GM12865 (cell line): ENCODE measurements around the gene FLNC.

Experiments used
- DNase-seq: peaks from one replicate; pipeline ENCODE4 v3.0.0; 2010; ENCODE audit warnings: low read depth
- H3K4me3 ChIP-seq: 2 replicates; pipeline ENCODE4 v1.5.1; 2011; ENCODE audit warnings: mild to moderate bottlenecking, low read depth, low read length, control low read depth
- CTCF ChIP-seq: IDR thresholded peaks from 2 replicates; pipeline ENCODE4 v1.5.1; 2011; ENCODE audit warnings: low read length, control low read depth, low read depth, inconsistent platforms; ENCODE audit not compliant: insufficient read depth; ENCODE audit errors: missing control alignments

Gene FLNC

GRCh38 chr7:128844777-128845311 lies 14.6 kb downstream of the FLNC start:
- DNase-seq: no peak
- no peak for TF ChIP-seq CTCF
- H3K4me3 ChIP-seq: no peak overlapping the region

DNA sequence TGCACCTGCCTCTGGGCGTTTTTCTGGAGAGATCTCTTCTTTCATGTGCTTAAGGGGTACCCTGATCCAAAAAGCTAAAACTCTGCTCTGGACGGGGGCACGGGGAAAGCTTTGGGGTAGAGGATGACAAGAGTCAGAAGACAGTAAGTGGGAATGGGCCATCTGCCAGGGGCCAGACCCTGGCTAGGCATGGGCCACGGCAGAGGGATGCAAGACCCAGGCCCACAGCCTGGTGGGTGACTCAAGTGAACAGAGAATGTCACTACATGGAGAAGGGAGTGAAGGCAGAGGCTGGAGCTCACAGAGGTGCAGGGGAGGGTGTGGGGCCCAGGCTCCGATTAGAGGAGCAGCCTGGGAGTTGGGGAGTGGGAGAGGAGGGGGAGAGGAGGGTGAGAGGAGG lies 15.3 kb downstream of the FLNC start:
- TF ChIP-seq CTCF: no peak
- H3K4me3 ChIP-seq: no peak overlapping the region
- no peak for DNase-seq

DNA sequence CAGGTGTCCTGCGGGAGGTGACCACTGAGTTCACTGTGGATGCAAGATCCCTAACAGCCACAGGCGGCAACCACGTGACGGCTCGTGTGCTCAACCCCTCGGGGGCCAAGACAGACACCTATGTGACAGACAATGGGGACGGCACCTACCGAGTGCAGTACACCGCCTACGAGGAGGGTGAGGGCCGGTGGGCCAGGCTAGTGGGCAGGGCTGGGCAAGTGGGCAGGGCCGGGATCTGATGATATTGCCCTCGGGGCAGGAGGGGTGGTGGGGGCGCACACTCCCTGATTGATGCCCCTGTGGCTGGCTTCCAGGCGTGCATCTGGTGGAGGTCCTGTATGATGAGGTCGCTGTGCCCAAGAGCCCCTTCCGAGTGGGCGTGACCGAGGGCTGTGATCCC lies 15.8 kb downstream of the FLNC start:
- TF ChIP-seq CTCF: no peak
- DNase-seq: no peak
- H3K4me3 ChIP-seq: no peak overlapping the region

DNA sequence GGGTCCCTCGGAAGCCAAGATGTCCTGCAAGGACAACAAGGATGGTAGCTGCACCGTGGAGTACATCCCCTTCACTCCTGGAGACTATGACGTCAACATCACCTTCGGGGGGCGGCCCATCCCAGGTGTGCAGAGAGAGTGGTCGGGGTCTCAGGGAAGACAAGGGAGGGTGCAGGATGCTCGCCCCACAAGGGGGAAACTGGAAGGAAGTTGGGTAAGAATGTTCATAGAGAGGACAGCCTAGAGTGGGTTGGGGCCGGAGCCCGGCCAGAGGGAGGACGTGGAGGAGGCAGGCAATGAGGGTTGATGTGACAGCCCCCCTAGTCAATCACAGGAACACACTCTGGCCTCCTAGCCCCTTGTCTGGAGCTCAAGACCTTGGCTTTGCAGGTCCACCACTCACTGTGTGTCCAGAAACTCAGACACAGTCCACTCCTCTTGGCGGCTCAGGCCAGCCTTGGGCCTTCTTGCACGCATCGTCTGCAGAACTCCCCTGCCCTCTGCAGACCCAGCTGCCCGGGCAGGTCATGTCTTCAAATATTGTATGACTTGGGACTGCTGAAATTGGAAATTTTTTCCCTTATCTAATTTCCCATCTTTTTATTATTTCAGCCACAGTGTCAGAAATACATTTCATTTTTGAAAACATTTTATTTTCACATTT lies 16.7 kb downstream of the FLNC start:
- no peak for TF ChIP-seq CTCF
- no peak for DNase-seq
- H3K4me3 ChIP-seq: no peak overlapping the region

GRCh38 chr7:128847721-128848211 lies 17.6 kb downstream of the FLNC start:
- TF ChIP-seq CTCF: no peak
- DNase-seq: no peak
- no peak overlapping the region for H3K4me3 ChIP-seq

DNA sequence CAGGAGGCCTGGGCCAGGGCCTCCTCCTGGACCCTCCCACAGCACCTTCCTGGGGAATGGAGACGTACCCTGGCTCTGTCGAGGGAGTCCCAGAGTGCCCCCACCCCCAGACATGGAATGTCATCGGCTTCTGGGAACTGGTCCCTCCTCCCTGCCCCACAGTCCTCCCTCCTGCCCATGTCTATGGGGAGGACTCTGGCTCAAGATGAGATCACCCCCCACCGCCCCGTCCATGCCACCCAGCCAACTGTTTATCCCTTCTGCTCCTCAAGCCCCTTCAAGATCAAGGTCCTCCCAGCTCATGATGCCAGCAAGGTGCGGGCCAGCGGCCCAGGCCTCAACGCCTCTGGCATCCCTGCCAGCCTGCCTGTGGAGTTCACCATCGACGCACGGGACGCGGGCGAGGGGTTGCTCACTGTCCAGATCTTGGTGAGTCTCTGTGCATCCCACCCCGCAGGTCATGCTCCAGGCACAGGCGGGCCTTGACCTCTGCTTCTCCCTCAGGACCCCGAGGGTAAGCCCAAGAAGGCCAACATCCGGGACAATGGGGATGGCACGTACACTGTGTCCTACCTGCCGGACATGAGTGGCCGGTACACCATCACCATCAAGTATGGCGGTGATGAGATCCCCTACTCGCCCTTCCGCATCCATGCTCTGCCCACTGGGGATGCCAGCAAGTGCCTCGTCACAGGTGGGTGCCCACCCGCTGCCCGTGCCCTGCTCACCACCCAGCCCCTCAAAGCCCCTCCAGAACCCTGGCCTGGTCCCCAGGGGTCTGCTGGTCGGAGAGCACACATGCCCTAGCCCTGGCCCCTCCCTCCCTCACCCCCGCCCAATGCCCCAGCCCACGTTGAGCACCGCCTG lies 18.3 kb downstream of the FLNC start:
- DNase-seq: no peak
- no peak for TF ChIP-seq CTCF
- H3K4me3 ChIP-seq: no peak overlapping the region
